OCI-M2 (cell line): ENCODE data around the gene PCDHGB2.
A peak's percentile ranks its signal among the peaks of the same experiment; 100 is the strongest.
"Not testable (repeated sequence)": the region's sequence is repeated elsewhere in the genome, so short reads cannot be mapped to it uniquely, and the experiment has no call there.

ENCODE experiments used
- DNase-seq: peaks from one replicate; lab custom pipeline; 2025; ENCODE audit not compliant: unreplicated experiment; lab: John Stamatoyannopoulos, UW

The PCDHGB2 gene

GRCh38 chr5:141359790-141360426 is at the start of gene PCDHGB2:
Gene PCDHGB2 (plus strand): TSS chr5:141359994. CDS start chr5:141360136, 142 bp downstream.
- no peak for DNase-seq

GRCh38 chr5:141313711-141314110 is 46.1 kb upstream of the PCDHGB2 start:
- no peak for DNase-seq

- DNase-seq, result not testable (repeated sequence)
These were observed 42.8 kb upstream of the PCDHGB2 start for GRCh38 chr5:141316963-141317362.

- no peak for DNase-seq
These were observed 40.6 kb upstream of the PCDHGB2 start for GRCh38 chr5:141319202-141319601.

GRCh38 chr5:141319699-141320098 is 40.1 kb upstream of the PCDHGB2 start:
- no peak for DNase-seq

- peak; percentile 71 for DNase-seq
These were observed 39.3 kb upstream of the PCDHGB2 start, which contains the start of gene TAF7 for GRCh38 chr5:141320225-141321169. Gene TAF7 (minus strand): TSS chr5:141320784. CDS start chr5:141320044, 740 bp downstream.

GRCh38 chr5:141322261-141322660 is 37.5 kb upstream of the PCDHGB2 start:
- no peak for DNase-seq

DNA sequence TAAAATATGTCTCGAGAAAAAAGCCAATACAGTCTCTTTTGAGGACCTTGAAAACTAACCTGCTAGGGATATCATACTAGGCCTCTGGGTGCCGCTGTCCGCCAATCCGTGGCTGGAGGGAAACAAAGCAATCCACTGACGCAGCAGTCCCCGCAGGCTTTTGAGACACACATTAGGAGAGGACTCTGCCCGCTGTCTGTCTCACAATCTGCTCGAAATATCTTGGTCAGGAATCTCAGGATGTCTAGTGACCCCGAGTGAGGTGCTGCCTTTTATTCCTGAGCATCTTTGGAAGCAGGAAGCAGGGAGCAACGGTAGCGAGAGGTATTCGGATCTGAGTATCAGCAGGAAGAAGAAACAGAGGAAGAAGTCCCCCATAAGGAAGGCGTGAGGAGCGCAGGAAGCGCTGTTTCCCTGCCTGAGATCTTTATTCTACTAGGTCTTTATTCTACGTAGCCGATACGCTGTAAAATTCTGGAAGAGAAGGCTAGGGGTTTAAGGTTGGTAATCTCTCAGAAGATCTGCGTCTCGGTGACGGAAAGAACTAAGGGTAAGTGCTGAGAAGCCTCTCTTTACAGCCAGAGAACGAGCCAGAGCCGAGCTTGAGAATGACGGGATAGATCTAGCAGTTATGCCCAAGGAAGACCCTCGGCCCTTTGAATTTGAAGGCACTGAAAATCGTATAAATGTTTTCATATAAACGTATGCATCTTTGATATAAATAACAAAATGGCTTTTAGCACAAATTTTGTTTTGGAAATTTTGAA is 33.5 kb upstream of the PCDHGB2 start:
- DNase-seq, result no peak

DNA sequence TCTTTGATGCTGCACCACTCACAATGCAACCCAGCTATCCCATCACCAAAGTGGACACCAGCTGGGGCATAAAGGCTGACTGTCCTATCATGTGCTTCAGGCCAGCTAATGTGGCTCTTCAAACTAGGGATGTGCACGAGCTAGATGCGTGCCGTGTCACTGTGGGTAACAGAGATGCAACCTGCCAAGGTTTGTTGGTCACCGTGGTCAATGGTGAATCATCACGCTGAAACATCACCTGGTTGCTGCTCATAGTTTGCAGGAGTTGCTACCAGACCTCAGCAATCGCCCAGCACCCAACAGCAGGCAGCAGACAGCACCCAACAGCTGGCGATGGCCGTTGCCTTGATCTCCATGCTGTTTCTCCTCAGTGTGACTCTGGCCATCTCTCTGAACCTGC is 31.6 kb upstream of the PCDHGB2 start:
- no peak for DNase-seq

GRCh38 chr5:141330299-141331080 is 29.3 kb upstream of the PCDHGB2 start, which contains the start of gene PCDHGA1:
Gene PCDHGA1 (plus strand): TSS chr5:141330514.
- DNase-seq, result no peak

GRCh38 chr5:141332571-141332970 is 27.2 kb upstream of the PCDHGB2 start:
- DNase-seq, result not testable (repeated sequence)

DNA sequence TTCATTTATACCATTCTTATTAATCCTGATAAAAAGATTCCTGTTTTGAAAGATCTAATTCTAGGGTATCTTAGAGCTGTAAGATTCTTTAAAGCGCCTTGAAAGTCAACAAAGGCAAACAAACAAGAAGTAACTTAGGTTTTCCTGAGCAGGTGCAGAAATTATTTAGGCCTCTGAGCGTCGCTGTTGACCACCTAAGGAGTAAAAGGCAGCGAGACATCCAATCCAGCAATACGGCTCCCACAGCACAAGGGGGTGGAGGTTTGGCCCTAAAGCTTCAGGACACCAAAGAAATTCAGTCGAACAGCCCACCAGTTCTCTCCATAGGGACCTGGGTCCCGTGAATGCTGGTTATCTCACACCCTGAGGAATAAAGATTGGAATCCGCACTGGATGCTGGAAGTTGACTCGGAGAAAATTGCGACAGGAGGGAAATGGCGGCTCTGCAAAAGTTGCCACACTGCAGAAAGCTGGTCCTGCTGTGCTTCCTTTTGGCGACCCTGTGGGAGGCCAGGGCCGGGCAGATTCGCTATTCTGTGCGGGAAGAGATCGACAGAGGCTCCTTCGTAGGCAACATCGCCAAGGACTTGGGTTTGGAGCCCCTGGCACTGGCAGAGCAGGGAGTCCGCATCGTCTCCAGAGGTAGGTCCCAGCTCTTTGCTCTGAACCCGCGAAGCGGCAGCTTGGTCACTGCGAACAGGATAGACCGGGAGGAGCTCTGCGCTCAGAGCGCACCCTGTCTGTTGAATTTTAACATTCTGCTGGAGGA is 21.1 kb upstream of the PCDHGB2 start, which contains the start of gene PCDHGA2:
Gene PCDHGA2 (plus strand): TSS at position 223 of the 769 bp plus-strand sequence.
- no peak for DNase-seq

- not testable (repeated sequence) for DNase-seq
These were observed 18.9 kb upstream of the PCDHGB2 start for GRCh38 chr5:141340781-141341354.

DNA sequence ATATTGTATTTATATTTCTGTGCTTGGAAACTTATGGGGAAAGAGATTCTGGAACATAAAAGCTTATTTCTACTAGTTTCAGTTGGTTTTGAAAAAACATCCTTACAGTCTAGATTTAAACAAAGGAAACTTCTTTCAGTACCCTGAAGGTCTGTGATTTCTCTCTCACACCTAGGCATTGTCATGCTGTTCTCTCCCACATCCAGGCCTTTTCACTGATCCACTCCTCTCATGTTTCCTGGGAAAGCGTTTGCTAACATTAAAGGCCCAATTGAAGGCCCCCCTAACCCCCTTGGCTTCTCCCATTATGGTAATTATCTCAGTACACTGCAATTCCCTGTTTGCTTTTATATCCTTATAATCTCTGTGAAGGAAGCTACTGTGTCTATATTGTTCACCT is 17.0 kb upstream of the PCDHGB2 start:
- no peak for DNase-seq

DNA sequence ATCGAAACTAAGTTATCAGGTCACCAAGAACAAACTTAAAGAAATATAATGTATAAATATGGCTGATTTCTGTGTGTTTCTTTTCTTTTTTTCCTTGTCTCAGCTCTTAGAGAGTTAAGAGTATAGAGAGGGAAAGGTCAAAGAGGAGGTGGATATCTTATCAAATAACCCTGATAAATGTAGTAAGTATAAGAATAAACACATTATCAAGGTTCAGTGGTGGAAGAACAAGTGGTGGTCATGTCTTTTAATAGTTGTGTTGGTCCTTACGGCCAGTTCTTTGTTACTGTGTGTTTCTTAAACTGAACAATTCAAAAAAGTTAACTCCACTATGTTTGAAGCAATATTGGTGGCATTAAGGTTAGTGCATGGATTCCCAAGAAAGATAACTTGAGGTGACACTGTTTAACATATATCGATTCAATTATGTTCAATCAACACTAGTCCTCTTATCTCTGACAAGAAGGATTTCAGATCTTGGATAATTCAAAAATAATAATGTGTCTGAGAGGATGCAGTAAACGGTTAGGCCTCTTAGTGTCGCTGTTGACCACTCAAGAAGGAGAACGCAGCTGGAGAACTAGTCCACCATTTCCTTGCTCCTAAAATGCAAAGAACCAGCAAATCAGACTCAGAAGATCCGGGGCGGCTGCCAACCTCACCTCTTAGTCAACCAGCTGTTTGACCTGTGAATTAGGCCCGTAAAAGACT is 16.4 kb upstream of the PCDHGB2 start, which contains the start of gene PCDHGA3:
Gene PCDHGA3 (plus strand): TSS at position 588 of the 711 bp plus-strand sequence. CDS start 205 bp downstream, outside the sequence.
- no peak for DNase-seq

DNA sequence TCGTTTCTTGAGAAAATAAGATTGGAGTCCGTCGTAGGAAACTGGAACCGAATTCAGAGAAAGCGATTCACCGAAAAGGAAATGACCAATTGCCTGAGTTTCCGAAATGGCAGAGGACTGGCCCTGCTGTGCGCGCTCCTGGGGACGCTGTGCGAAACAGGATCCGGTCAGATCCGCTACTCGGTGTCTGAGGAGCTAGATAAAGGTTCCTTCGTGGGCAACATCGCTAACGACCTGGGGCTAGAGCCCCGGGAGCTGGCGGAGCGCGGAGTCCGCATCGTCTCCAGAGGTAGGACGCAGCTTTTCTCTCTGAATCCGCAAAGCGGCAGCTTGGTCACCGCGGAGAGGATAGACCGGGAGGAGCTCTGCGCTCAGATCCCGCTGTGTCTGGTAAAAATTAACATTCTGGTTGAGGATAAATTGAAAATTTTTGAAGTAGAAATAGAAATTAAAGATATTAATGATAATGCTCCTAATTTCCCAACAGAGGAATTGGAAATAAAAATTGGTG is 15.8 kb upstream of the PCDHGB2 start:
- no peak for DNase-seq

DNA sequence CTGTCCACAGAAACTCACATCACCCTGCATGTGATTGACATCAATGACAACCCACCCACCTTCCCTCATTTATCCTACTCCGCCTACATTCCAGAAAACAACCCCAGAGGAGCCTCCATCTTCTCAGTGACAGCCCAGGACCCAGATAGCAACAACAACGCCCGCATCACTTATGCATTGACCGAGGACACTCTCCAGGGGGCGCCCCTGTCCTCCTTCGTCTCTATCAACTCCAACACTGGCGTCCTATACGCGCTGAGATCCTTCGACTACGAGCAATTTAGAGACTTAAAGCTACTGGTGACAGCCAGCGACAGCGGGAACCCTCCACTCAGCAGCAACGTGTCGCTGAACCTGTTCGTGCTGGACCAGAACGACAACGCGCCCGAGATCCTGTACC is 14.5 kb upstream of the PCDHGB2 start:
- no peak for DNase-seq

- not testable (repeated sequence) for DNase-seq
These were observed 13.8 kb upstream of the PCDHGB2 start for GRCh38 chr5:141346017-141346416.
